BJ (cell line): ENCODE measurements around the gene CRY1. TPM values are rescaled to one million over a fixed set of nuclear protein-coding genes. Genes with fewer than 3 reads are reported as not detected.

ENCODE experiments used
- CTCF ChIA-PET: fragments of 350-600 bp; formaldehyde crosslinking; extraction: SDS; loops from one replicate; lab custom pipeline; 2021; ENCODE audit warnings: antibody characterized with exemption, inconsistent platforms; lab: Yijun Ruan, JAX
- POLR2A ChIA-PET: fragments of 300-600 bp; sonication (Branson Sonifier 250); formaldehyde crosslinking; extraction: SDS; loops from one replicate; lab custom pipeline; 2021; ENCODE audit warnings: antibody characterized with exemption; lab: Charles Lee
- DNase-seq: peaks from one replicate; pipeline ENCODE4 v3.0.0-alpha.2; 2011; ENCODE audit warnings: low read depth
- H3K27me3 ChIP-seq: 2 replicates; pipeline ENCODE4 v1.6.0; 2011; ENCODE audit warnings: low read length; ENCODE audit not compliant: control insufficient read depth, insufficient read depth
- H3K36me3 ChIP-seq: 2 replicates; pipeline ENCODE4 v1.5.1; 2011; ENCODE audit warnings: low read length; ENCODE audit not compliant: control insufficient read depth, insufficient read depth
- H3K4me3 ChIP-seq: 2 replicates; pipeline ENCODE4 v1.5.1; 2011; ENCODE audit warnings: low read depth, mild to moderate bottlenecking, control low read depth, low read length
- polyA plus RNA-seq: library from polyadenylated mRNA; depleted of rRNA; stranded (reverse); fragments of >200 nt; gene quantifications from 2 replicates; pipeline ENCODE4 v1.2.3, GENCODE V29; 2011
- TF ChIP-seq, protein P1 (sequence below): IDR thresholded peaks from 2 replicates; pipeline ENCODE4 v1.5.1; 2011; ENCODE audit warnings: low read depth, mild to moderate bottlenecking, control low read depth, inconsistent platforms, low read length, moderate library complexity; ENCODE audit not compliant: insufficient read depth

CRY1 gene
- polyA plus RNA-seq, 1 experiment: 6.9 TPM

DNA sequence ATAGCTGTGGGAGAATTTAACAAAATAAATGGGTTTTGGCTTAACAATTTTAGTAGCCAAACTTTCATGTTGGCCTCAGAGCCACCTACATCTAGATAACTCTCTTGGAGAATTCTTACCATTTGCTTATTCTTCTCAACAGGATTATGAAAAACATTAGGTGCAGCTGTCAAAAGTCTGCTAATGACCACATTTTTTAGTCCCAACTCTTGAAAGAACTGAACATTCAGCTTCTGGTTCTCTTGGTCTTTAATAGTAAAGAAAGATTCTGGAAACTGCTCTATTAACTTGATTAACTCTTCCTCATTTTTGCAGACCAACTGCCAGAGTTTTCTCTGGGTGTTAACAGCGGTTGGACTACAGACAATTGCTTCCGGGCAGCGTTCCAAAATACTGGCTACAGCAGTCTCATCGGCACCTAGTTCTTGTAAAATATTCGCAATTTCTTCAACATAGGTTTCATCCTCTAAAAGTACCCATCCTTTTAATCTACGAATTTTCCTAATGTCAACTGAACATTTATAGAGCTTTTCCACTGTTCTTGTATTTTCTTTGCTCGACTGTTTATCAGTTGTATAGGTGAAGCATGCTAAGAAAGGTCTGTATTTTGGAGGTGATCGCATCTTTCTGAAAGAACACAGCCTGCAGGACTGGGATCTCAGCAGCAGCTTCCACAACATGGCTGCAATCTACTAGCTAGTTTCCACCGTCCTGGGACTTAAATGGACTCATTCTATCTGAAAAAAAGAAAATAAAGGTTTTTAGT, 115.1 kb downstream of the CRY1 start:
- TF ChIP-seq, protein P1, sequence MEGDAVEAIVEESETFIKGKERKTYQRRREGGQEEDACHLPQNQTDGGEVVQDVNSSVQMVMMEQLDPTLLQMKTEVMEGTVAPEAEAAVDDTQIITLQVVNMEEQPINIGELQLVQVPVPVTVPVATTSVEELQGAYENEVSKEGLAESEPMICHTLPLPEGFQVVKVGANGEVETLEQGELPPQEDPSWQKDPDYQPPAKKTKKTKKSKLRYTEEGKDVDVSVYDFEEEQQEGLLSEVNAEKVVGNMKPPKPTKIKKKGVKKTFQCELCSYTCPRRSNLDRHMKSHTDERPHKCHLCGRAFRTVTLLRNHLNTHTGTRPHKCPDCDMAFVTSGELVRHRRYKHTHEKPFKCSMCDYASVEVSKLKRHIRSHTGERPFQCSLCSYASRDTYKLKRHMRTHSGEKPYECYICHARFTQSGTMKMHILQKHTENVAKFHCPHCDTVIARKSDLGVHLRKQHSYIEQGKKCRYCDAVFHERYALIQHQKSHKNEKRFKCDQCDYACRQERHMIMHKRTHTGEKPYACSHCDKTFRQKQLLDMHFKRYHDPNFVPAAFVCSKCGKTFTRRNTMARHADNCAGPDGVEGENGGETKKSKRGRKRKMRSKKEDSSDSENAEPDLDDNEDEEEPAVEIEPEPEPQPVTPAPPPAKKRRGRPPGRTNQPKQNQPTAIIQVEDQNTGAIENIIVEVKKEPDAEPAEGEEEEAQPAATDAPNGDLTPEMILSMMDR: no peak
- Histone ChIP-seq H3K27me3 (no peaks in the 10 kb centered on the region), H3K4me3 (no peak overlapping the region), H3K36me3 (no peaks in the 10 kb centered on the region)
- POLR2A ChIA-PET: interaction anchor here (1.3 kb wide), 1 partner anchor 10 kb away, joined by 5 read pairs; no protein-coding TSS in a partner anchor
- DNase-seq: no peak
- CTCF ChIA-PET: interaction anchor here (0.9 to 1.3 kb wide), 2 partner anchors 11 to 16 kb away, joined by 3 to 4 read pairs; no protein-coding TSS in a partner anchor

DNA sequence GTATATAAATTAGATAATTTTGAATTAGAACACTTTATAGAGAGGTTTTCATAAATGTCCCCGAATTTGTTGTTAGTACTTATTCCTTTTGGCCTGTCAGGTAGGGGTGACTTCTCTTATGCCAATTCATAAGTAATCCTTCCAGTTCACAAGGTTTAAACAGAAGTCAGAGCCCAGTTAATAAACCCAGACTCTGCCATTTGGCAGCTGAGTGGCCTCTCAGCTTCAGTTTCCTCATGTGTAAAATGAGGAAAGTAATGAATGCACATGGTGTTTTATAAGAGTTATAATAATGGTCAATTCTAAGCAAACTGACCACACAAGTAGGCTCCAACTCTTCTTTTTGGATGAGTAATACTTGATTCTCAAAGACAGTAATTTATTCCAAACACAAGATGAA, 116.7 kb downstream of the CRY1 start:
- Histone ChIP-seq H3K4me3 (no peak overlapping the region), H3K27me3 (no peaks in the 10 kb centered on the region), H3K36me3 (no peaks in the 10 kb centered on the region)
- ChIA-PET CTCF (interaction anchor here (1.9 kb wide), 1 partner anchor 115 kb away, joined by 6 read pairs; no protein-coding TSS in a partner anchor), POLR2A (no interaction called here)
- TF ChIP-seq, protein P1: no peak
- DNase-seq: no peak

DNA sequence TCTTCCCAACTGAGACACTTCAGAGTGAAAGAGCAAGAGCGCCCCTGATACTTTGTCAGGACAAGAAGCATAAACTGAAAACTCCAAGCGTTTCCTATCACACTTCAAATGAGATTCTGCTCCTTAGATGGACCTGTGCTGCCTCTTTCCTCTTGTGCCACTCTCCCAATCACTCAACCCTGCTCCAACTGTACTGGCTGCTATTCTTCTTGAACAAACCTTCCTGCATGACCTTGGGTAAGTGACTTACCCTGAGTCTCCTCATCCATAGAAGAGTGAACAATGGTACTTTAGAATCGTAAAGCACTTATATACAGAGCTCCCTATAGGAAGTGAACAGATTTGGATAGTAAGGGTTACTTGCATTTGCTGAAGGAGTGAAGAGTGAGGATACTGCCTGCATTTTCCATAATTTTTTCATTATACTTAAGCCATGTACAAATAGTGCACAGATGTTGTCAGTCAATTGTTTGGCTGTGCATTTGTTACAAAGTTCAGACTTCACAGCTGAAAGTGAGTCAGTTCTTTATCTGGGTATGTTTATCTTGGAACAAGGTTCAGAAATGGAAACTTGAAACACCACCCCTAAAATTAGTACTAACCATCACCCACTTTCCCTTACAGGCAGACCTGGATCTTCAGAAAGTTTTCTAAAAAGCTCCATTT, 117.2 kb downstream of the CRY1 start:
- DNase-seq: no peak

DNA sequence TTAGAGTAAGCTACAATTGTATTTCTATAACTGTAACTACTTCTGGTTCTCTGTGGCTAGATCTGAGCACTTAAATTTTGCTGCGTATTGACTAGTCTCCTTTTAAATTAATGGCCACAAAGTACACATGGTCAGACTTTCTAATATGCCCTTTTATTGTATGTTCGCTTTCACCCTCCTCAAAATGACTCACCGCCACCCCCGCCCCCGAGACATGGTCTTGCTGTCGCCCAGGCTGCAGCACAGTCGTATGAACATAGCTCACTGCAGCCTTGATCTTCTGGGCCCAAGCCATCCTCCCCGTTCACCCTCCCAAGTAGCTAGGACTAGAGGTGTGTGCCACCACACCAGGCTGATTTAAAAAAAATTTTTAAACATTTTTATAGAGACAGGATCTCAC, 118.3 kb downstream of the CRY1 start:
- TF ChIP-seq, protein P1: no peak
- no peaks in the 10 kb centered on the region for H3K27me3 ChIP-seq
- CTCF ChIA-PET: interaction anchor here (0.6 to 1.4 kb wide), 2 partner anchors 14 to 185 kb away, joined by 3 to 4 read pairs; no protein-coding TSS in a partner anchor
- POLR2A ChIA-PET: interaction anchor here (0.6 kb wide), 1 partner anchor 9 kb away, joined by 8 read pairs; no protein-coding TSS in a partner anchor
- peaks cover 5% of the 10 kb centered on the region for H3K36me3 ChIP-seq
- H3K4me3 ChIP-seq: no peak overlapping the region
- DNase-seq: no peak

More for the DNA sequence above, 117.2 kb downstream of the CRY1 start:
- Histone ChIP-seq H3K27me3 (no peaks in the 10 kb centered on the region), H3K36me3 (peaks cover 2% of the 10 kb centered on the region; the same call in 1 of the 2 replicates), H3K4me3 (no peak overlapping the region)
- POLR2A ChIA-PET: no interaction called here
- CTCF ChIA-PET: interaction anchor here (1.9 kb wide), 1 partner anchor 116 kb away, joined by 6 read pairs; no protein-coding TSS in a partner anchor
- TF ChIP-seq, protein P1: no peak

DNA sequence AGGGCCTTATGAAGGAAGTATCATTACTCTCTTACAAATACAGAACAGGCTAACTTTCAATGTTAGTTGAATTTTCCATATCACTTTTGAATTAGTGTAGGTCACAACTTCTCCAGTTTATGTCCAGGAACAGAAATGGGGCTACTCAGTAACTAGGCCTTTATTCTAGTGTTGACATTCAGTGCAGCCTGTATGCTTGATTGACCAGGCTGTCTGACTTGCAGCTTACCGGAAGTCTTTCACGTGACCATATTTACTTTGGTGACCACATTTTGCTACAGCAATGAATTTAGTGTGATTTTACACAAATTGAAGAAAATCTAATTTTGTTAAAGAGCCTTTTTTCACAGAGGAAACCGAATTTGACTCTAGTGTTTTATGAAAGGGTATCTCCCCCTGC, 118.8 kb downstream of the CRY1 start:
- Histone ChIP-seq H3K27me3 (no peaks in the 10 kb centered on the region), H3K36me3 (peaks cover 5% of the 10 kb centered on the region), H3K4me3 (no peak overlapping the region)
- ChIA-PET CTCF (interaction anchor here (1.4 kb wide), 1 partner anchor 14 kb away, joined by 4 read pairs; no protein-coding TSS in a partner anchor), POLR2A (no interaction called here)
- TF ChIP-seq, protein P1: no peak
- no peak for DNase-seq
